Inflammatory macrophage (primary cell): ENCODE results near the gene PPP4R2.
"Not testable (repeated sequence)": the region's sequence is repeated elsewhere in the genome, so short reads cannot be mapped to it uniquely, and the experiment has no call there.

Experiments used
- DNase-seq, 2 donors: peaks; one replicate each; pipeline ENCODE4 v3.0.0-alpha.2; 2020 to 2022

PPP4R2 gene

GRCh38 chr3:73026111-73026759 is 29.6 kb downstream of the PPP4R2 start:
- DNase-seq = no peak

- no peak for DNase-seq
These were observed 30.1 kb downstream of the PPP4R2 start for GRCh38 chr3:73026760-73027113.

- DNase-seq = no peak
These were observed 32.2 kb downstream of the PPP4R2 start for GRCh38 chr3:73028803-73029202.

GRCh38 chr3:73029321-73029796 is 32.7 kb downstream of the PPP4R2 start:
- DNase-seq = no peak

GRCh38 chr3:73030073-73030597 is 33.5 kb downstream of the PPP4R2 start:
- no peak for DNase-seq

GRCh38 chr3:73031573-73032103 is 35.0 kb downstream of the PPP4R2 start:
- DNase-seq = no peak

GRCh38 chr3:73036694-73037591 is 40.3 kb downstream of the PPP4R2 start:
- DNase-seq = no peak

GRCh38 chr3:73041537-73041936 is 44.9 kb downstream of the PPP4R2 start:
- no peak for DNase-seq

GRCh38 chr3:73043414-73043813 is 46.8 kb downstream of the PPP4R2 start:
- no peak for DNase-seq

GRCh38 chr3:73045391-73045790 is 48.8 kb downstream of the PPP4R2 start:
- peak in 1 of 2 donors; percentile 11 for DNase-seq

GRCh38 chr3:73046195-73046594 is 49.6 kb downstream of the PPP4R2 start:
- no peak for DNase-seq

GRCh38 chr3:73049319-73049718 is 52.7 kb downstream of the PPP4R2 start:
- DNase-seq = no peak

GRCh38 chr3:73052857-73053256 is 56.2 kb downstream of the PPP4R2 start:
- DNase-seq = no peak

- DNase-seq = no peak
These were observed 59.0 kb downstream of the PPP4R2 start for GRCh38 chr3:73055583-73055982.

GRCh38 chr3:73056014-73056844 is 59.6 kb downstream of the PPP4R2 start:
- peak in 1 of 2 donors; percentile 48 for DNase-seq

GRCh38 chr3:73056845-73057150 is 60.2 kb downstream of the PPP4R2 start:
- DNase-seq = no peak

GRCh38 chr3:73060302-73060723 is 63.7 kb downstream of the PPP4R2 start:
- no peak for DNase-seq

- DNase-seq = no peak
These were observed 64.8 kb downstream of the PPP4R2 start, which contains the start of gene EBLN2 for GRCh38 chr3:73061416-73061815. Gene EBLN2 (plus strand): TSS chr3:73061659. CDS start chr3:73062082, 423 bp downstream.

GRCh38 chr3:73066243-73066642 is 69.6 kb downstream of the PPP4R2 start:
- DNase-seq = not testable (repeated sequence)

GRCh38 chr3:73068419-73068818 is 71.8 kb downstream of the PPP4R2 start:
- DNase-seq = no peak

GRCh38 chr3:73069187-73069586 is 72.6 kb downstream of the PPP4R2 start:
- DNase-seq = no peak

GRCh38 chr3:73069775-73070444 is 73.3 kb downstream of the PPP4R2 start:
- DNase-seq = no peak
